K562 (cell line): ENCODE results near the gene FN3K. TPM values are rescaled to one million over a fixed set of nuclear protein-coding genes. Genes with fewer than 3 reads are reported as not detected.

Experiments used
- ATF1 ChIP-seq, 2 experiments: fragments of 450-650 bp in 1 of 2; IDR thresholded peaks; 2 replicates each; pipeline ENCODE4 v1.6.1; 2016; ENCODE audit warnings: missing compliant biosample characterization in 1 of 2, missing genetic modification characterization in 1 of 2
- CLOCK ChIP-seq: fragments of 250-450 bp; sonication (Bioruptor Pico); IDR thresholded peaks from 2 replicates; pipeline ENCODE4 v1.4.0; 2020; ENCODE audit warnings: mild to moderate bottlenecking, moderate library complexity, borderline replicate concordance
- CREB1 ChIP-seq, 2 experiments: sonication (generic) in 1 of 2; formaldehyde crosslinking in 1 of 2; IDR thresholded peaks; 2 replicates each; pipeline versions ENCODE4 v1.6.1 to v1.8.0; 2012 to 2022; ENCODE audit warnings: inconsistent platforms in 1 of 2, mild to moderate bottlenecking in 1 of 2, missing genetic modification reagents in 1 of 2, moderate library complexity in 1 of 2
- E2F1 ChIP-seq: sonication (generic); formaldehyde crosslinking; IDR thresholded peaks from 2 replicates; pipeline ENCODE4 v1.8.1; 2023; ENCODE audit warnings: mild to moderate bottlenecking, missing genetic modification reagents, moderate library complexity
- E2F5 ChIP-seq: sonication (generic); formaldehyde crosslinking; IDR thresholded peaks from 2 replicates; pipeline ENCODE4 v1.8.0; 2022; ENCODE audit warnings: mild to moderate bottlenecking, missing genetic modification reagents
- FUS ChIP-seq: fragments of 200-400 bp; formaldehyde crosslinking; optimal IDR thresholded peaks from 2 replicates; pipeline ENCODE3; 2017; ENCODE audit warnings: low read depth, low read length
- ILK ChIP-seq: fragments of 450-650 bp; IDR thresholded peaks from 2 replicates; pipeline ENCODE4 v1.6.1; 2016; ENCODE audit warnings: missing genetic modification characterization, low read depth, mild to moderate bottlenecking, missing compliant biosample characterization, moderate library complexity, borderline replicate concordance
- NBN ChIP-seq: fragments of 450-650 bp; IDR thresholded peaks from 2 replicates; pipeline ENCODE4 v1.6.1; 2016; ENCODE audit warnings: low read depth, mild to moderate bottlenecking
- NFIC ChIP-seq: fragments of 450-650 bp; IDR thresholded peaks from 2 replicates; pipeline ENCODE4 v1.6.1; 2017; ENCODE audit warnings: mild to moderate bottlenecking, inconsistent platforms
- RBM17 ChIP-seq: fragments of 200-400 bp; formaldehyde crosslinking; IDR thresholded peaks from 2 replicates; pipeline ENCODE4 v1.6.1; 2017; ENCODE audit warnings: low read depth, mild to moderate bottlenecking, low read length, borderline replicate concordance
- SRSF3 ChIP-seq: fragments of 200-400 bp; formaldehyde crosslinking; IDR thresholded peaks from 2 replicates; pipeline ENCODE4 v1.6.1; 2016; ENCODE audit warnings: mild to moderate bottlenecking, low read length, moderate library complexity; ENCODE audit not compliant: insufficient read depth
- ZBTB49 ChIP-seq: sonication (generic); formaldehyde crosslinking; IDR thresholded peaks from 2 replicates; pipeline ENCODE4 v1.8.0; 2022; ENCODE audit warnings: missing genetic modification reagents, mild to moderate bottlenecking, borderline replicate concordance
- ZBTB9 ChIP-seq: fragments of 450-650 bp; formaldehyde crosslinking; IDR thresholded peaks from 2 replicates; pipeline ENCODE4 v1.4.0; 2020; ENCODE audit warnings: mild to moderate bottlenecking, moderate library complexity
- ZNF212 ChIP-seq: fragments of 450-650 bp; formaldehyde crosslinking; IDR thresholded peaks from 2 replicates; pipeline ENCODE4 v1.4.0; 2020; ENCODE audit warnings: mild to moderate bottlenecking
- ZNF24 ChIP-seq: fragments of 450-650 bp; IDR thresholded peaks from 2 replicates; pipeline ENCODE4 v1.6.1; 2016
- ZNF3 ChIP-seq: fragments of 250-450 bp; sonication (Bioruptor Pico); IDR thresholded peaks from 2 replicates; pipeline ENCODE4 v1.5.0; 2021; ENCODE audit warnings: mild to moderate bottlenecking, moderate library complexity
- ZNF584 ChIP-seq: fragments of 200-800 bp; sonication (Bioruptor generic); IDR thresholded peaks from 2 replicates; pipeline ENCODE4 v1.6.1; 2016; ENCODE audit warnings: low read depth, mild to moderate bottlenecking, missing genetic modification characterization, missing compliant biosample characterization
- ZNF785 ChIP-seq: fragments of 250-450 bp; sonication (Bioruptor Pico); IDR thresholded peaks from 2 replicates; pipeline ENCODE4 v1.4.0; 2020; ENCODE audit warnings: mild to moderate bottlenecking
- polyA plus RNA-seq, 8 experiments: library from polyadenylated mRNA; depleted of rRNA in 4 of 8; stranded (reverse) in 5 of 8; unstranded in 3 of 8; fragments of >200 nt; fragmentation: Nextera tagmentation in 2 of 8; fragmentation: Illumina TruSeq in 1 of 8; extraction: Ambion mirVana in 2 of 8; extraction: Trizol in 1 of 8; gene quantifications; 2 replicates each; pipeline versions ENCODE4 v1.2.1 to v1.2.3, GENCODE V29; 2011 to 2014; ENCODE audit warnings: inconsistent platforms in 1 of 8, missing spikeins in 1 of 8
- total RNA-seq, 7 experiments: library from RNA; depleted of rRNA in 6 of 7; stranded (reverse); fragments of >200 nt in 6 of 7; fragmentation: Illumina TruSeq in 2 of 7; extraction: Trizol in 2 of 7; gene quantifications; 2 replicates each; pipeline versions ENCODE4 v1.2.1 to v1.2.3, GENCODE V29; 2011 to 2021; ENCODE audit warnings: low replicate concordance in 1 of 7

Gene FN3K
- total and polyA plus RNA-seq, 9 of the 15 experiments (the other 6 are each of a cell fraction or from before 2014, with no cell fraction given): 0.08 to 22.7 (median 3.8) TPM

- TF ChIP-seq E2F5 (CRISPR knock-in tag) (0 out of 2 replicates have a peak, but pooled peaks have one; percentile 35), CLOCK (CRISPR knock-in tag) (no peak), SRSF3 (no peak), ZNF584 (CRISPR knock-in tag) (no peak), ZNF3 (CRISPR knock-in tag) (no peak), ZNF212 (CRISPR knock-in tag) (no peak), NFIC (peak; percentile 18; the same call in 1 of the 2 replicates), RBM17 (no peak), ZNF24 (no peak), ZNF785 (CRISPR knock-in tag) (no peak), E2F1 (CRISPR knock-in tag) (peak; percentile 41; the same call in 1 of the 2 replicates), FUS (no peak), ILK (tag) (no peak), ATF1 (CRISPR knock-in tag; IDR thresholded peaks at IDR 0.05) (0 out of 2 replicates have a peak, but pooled peaks have one; percentile 14), ATF1 (tag; IDR thresholded peaks at IDR 0.05) (peak; percentile 62), CREB1 (IDR thresholded peaks at IDR 0.05) (0 out of 2 replicates have a peak, but pooled peaks have one; percentile 2), CREB1 (CRISPR knock-in tag; IDR thresholded peaks at IDR 0.05) (no peak; the same call in 1 of the 2 replicates), ZBTB9 (CRISPR knock-in tag) (no peak), ZBTB49 (CRISPR knock-in tag) (no peak), NBN (no peak)
Observed at GRCh38 chr17:82716203-82717010, 19.0 kb upstream of the FN3K start, which contains the start of gene FN3KRP (continued).
